AG04450 (cell line): Measurements from ENCODE around the gene FAM171A1. TPM values are rescaled to one million over a fixed set of nuclear protein-coding genes. Genes with fewer than 3 reads are reported as not detected.
"Not testable (repeated sequence)": the region's sequence is repeated elsewhere in the genome, so short reads cannot be mapped to it uniquely, and the experiment has no call there.

Experiments used
- CTCF ChIA-PET: fragments of 300-600, 350-600 bp; formaldehyde crosslinking; extraction: SDS; loops from one replicate; lab custom pipeline; 2022; ENCODE audit warnings: antibody characterized with exemption, inconsistent platforms; lab: Charles Lee
- POLR2A ChIA-PET: fragments of 350-600 bp; formaldehyde crosslinking; extraction: SDS; loops from one replicate; lab custom pipeline; 2021; ENCODE audit warnings: antibody characterized with exemption, inconsistent platforms; lab: Yijun Ruan, JAX
- DNase-seq: peaks from one replicate; pipeline ENCODE4 v3.0.0-alpha.2; 2011; ENCODE audit warnings: low read depth, low spot score
- H3K27ac ChIP-seq: one replicate; pipeline ENCODE4 v1.5.1; 2012; ENCODE audit warnings: low read depth, low read length, control low read depth
- H3K27me3 ChIP-seq: one replicate; pipeline ENCODE4 v1.6.0; 2012; ENCODE audit warnings: low read length; ENCODE audit not compliant: control insufficient read depth, insufficient read depth
- H3K4me3 ChIP-seq: 2 replicates; pipeline ENCODE4 v1.5.1; 2011; ENCODE audit warnings: mild to moderate bottlenecking, low read depth, low read length, control low read depth
- H3K9me3 ChIP-seq: 2 replicates; pipeline ENCODE4 v1.5.1; 2012; ENCODE audit warnings: low read length; ENCODE audit not compliant: control insufficient read depth, insufficient read depth
- CTCF ChIP-seq: IDR thresholded peaks from 2 replicates; pipeline ENCODE4 v1.5.1; 2011; ENCODE audit warnings: low read depth, low read length, control low read depth, inconsistent platforms
- polyA plus RNA-seq: library from polyadenylated mRNA; depleted of rRNA; stranded (reverse); fragments of >200 nt; gene quantifications from 2 replicates; pipeline ENCODE4 v1.2.3, GENCODE V29; 2011

The FAM171A1 gene
- polyA plus RNA-seq, 1 experiment: 22.4 TPM

DNA sequence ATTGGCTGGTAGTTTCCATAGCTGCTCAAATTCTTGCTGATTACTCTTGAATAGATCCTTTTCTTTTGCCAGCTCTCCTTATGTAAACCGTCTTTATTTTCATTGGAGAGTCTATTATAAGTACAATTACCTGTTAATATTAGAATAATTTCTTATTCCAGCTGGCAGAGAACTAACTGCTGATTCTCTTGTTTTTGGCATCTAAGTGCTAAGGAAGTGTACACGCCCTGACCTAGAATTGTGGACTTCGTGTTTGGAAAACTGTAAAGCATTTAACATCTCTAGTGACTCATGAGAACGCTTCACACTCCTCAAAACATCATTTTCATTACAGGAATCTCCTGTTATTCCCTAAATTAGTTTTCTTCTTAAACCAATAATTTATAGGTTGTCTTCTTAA is 39.9 kb upstream of the FAM171A1 start:
- POLR2A ChIA-PET: no interaction called here

DNA sequence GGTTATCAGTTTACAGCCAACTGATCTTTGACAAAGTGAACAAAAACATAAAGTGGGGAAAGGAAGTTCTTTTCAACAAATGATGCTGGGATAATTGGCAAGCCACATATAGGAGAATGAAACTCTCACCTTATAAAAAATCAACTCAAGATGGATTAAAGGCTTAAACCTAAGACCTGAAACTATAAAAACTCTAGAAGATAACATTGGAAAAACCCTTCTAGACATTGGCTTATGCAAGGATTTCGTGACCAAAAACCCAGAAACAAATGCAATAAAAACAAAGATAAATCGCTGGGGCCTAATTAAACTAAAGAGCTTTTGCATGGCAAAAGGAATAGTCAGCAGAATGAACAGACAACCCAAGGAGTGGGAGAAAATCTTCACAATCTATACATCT is 38.3 kb upstream of the FAM171A1 start:
- CTCF ChIA-PET, H3K9me3 ChIP-seq, POLR2A ChIA-PET, H3K27ac ChIP-seq, DNase-seq, H3K4me3 ChIP-seq, H3K27me3 ChIP-seq: not testable (repeated sequence)

More for the DNA sequence above, 39.9 kb upstream of the FAM171A1 start:
- H3K27me3 ChIP-seq: no peaks in the 10 kb centered on the region
- H3K27ac ChIP-seq: no peak overlapping the region
- CTCF ChIA-PET: interaction anchor here (0.5 to 1.2 kb wide), 4 partner anchors 9 to 1366 kb away, joined by 3 to 5 read pairs (median 4); no protein-coding TSS in a partner anchor
- H3K4me3 ChIP-seq: no peak overlapping the region
- no peak for TF ChIP-seq CTCF
- H3K9me3 ChIP-seq: no peaks in the 10 kb centered on the region
- DNase-seq: no peak

- Histone ChIP-seq H3K27ac (no peak overlapping the region), H3K9me3 (no peaks in the 10 kb centered on the region), H3K27me3 (no peaks in the 10 kb centered on the region), H3K4me3 (no peak overlapping the region)
- POLR2A ChIA-PET: no interaction called here
- no peak for TF ChIP-seq CTCF
- CTCF ChIA-PET: no interaction called here
- no peak for DNase-seq
Measured at GRCh38 chr10:15408557-15408956, 37.5 kb upstream of the FAM171A1 start.

DNA sequence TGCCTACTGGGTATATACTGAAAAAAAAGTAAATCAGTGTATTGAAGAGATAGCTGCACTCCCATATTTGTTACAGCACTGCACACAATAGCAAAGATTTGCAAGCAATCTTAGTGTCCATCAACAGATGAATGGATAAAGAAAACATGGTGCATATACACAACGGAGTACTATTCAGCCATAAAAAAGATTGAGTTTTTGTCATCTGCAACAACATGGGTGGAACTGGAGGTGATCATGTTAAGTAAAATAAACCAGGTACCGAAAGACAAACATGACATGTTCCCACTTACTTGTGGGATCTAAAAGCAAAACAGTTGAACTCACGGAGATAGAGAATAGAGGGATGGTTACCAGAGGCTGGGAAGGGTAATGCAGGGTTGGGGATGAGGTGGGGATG is 34.2 kb upstream of the FAM171A1 start:
- no peak for DNase-seq
- H3K9me3 ChIP-seq: no peaks in the 10 kb centered on the region
- no peak overlapping the region for H3K27ac ChIP-seq
- peaks cover 3% of the 10 kb centered on the region for H3K27me3 ChIP-seq
- CTCF ChIA-PET: interaction anchor here (2.0 kb wide), 1 partner anchor 14 kb away, joined by 4 read pairs; no protein-coding TSS in a partner anchor
- no peak for TF ChIP-seq CTCF
- no peak overlapping the region for H3K4me3 ChIP-seq
- POLR2A ChIA-PET: no interaction called here

- ChIA-PET POLR2A (no interaction called here), CTCF (interaction anchor here (0.6 to 2.5 kb wide), 2 partner anchors 18 to 103 kb away, joined by 3 to 7 read pairs; no protein-coding TSS in a partner anchor)
- no peak overlapping the region for H3K4me3 ChIP-seq
Measured at GRCh38 chr10:15401382-15401781, 30.3 kb upstream of the FAM171A1 start.

DNA sequence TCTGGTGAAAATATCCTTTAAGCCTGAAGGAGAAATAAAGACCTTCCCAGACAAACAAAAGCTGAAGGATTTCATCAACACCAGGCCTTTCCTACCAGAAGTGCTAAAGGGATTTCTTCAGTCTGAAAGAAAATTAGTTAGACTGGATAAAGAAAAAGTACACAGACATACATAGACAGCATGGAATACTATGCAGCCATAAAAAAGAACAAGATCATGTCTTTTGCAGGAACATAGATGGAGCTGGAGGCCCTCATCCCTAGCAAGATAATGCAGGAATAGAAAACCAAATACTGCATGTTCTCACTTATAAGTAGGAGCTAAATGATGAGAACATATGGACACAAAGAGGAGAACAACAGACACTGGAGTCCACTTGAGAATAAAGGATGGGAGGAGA is 29.4 kb upstream of the FAM171A1 start:
- H3K9me3 ChIP-seq, H3K27ac ChIP-seq, H3K4me3 ChIP-seq, POLR2A ChIA-PET, DNase-seq, H3K27me3 ChIP-seq: not testable (repeated sequence)
- CTCF ChIA-PET: interaction anchor here (2.5 kb wide), 1 partner anchor 19 kb away, joined by 7 read pairs; no protein-coding TSS in a partner anchor

More at GRCh38 chr10:15401382-15401781, 30.3 kb upstream of the FAM171A1 start:
- Histone ChIP-seq H3K27ac (no peak overlapping the region), H3K27me3 (peaks cover 3% of the 10 kb centered on the region), H3K9me3 (no peaks in the 10 kb centered on the region)
- no peak for TF ChIP-seq CTCF
- DNase-seq: no peak
